NCI-H146 treated with DMSO at 0.1 percent for 48 hours (cell line): Measurements from ENCODE around the gene TCEA2.

Source experiments
- DNase-seq: peaks from one replicate; lab custom pipeline; 2025; ENCODE audit not compliant: unreplicated experiment; lab: John Stamatoyannopoulos, UW

Gene TCEA2

DNA sequence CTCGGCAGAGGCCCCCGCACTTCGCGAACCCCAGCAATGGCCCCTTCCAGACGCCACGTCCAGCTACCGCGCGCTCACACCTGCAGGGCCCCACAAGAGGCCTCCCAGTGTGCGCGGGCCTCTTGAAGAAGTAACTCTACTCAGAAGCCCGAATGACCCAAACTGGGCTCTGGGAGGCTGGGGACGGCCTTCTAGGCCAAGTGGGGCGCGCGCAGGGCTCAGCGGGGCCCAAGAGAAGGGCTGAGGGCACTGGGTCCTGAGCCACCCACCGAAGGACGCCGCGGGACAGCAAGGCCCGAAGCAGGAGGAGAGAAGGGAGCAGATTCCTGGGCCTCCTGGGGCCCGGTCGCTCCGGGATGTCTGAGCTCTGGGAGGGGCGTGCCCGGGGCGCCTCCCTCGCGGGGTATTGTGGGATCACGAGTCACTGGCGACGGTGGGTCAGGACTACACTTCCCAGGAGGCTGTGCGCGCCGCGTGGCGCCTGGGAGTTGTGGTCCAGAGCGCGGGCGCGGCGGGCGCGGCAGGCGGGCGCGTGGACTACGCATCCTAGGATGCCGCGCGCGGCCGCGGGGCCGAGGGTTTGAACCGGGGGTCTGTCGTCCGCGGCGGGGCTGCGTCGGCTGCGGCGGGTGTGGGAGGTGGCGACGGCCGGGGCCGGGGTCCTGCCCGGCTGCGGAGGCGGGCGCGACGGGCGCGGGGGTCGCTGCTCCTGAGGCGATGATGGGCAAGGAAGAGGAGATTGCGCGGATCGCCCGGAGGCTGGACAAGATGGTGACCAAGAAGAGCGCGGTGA lies at the start of gene TCEA2:
Gene TCEA2 (plus strand): TSS at position 603 of the 793 bp plus-strand sequence. CDS start 115 bp downstream, at position 718.
- DNase-seq: peak; percentile 88

GRCh38 chr20:64015635-64016034 lies 47.4 kb upstream of the TCEA2 start:
- DNase-seq: no peak

DNA sequence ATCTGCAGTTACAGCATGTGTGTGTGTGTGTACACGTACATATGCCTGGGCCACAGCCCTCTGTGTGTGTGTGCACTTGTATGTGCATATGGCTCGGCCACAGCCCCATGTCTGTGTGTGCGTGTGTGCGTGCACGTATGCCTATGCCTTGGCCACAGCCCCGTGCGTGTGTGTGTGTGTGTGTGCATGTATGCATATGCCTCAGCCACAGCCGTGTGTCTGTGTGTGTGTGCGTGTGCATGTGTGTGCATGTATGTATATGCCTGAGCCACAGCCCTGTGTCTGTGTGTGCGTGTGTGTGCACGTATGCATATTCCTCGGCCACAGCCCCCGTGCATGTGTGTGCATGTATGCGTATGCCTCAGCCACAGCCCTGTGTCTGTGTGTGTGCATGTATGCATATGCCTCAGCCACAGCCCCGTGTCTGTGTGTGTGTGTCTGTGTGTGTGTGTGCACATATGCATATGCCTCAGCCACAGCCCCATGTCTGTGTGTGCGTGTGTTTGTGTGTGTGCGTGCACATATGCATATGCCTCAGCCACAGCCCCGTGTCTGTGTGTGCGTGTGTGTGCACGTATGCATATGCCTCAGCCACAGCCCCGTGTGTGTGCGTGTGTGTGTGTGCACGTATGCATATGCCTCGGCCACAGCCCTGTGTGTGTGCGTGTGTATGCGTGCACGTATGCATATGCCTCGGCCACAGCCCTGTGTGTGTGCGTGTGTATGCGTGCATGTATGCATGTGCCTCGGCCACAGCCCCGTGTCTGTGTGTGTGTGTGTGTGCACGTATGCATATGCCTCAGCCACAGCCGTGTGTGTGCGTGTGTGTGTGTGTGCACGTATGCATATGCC lies 41.6 kb upstream of the TCEA2 start:
- no peak for DNase-seq

DNA sequence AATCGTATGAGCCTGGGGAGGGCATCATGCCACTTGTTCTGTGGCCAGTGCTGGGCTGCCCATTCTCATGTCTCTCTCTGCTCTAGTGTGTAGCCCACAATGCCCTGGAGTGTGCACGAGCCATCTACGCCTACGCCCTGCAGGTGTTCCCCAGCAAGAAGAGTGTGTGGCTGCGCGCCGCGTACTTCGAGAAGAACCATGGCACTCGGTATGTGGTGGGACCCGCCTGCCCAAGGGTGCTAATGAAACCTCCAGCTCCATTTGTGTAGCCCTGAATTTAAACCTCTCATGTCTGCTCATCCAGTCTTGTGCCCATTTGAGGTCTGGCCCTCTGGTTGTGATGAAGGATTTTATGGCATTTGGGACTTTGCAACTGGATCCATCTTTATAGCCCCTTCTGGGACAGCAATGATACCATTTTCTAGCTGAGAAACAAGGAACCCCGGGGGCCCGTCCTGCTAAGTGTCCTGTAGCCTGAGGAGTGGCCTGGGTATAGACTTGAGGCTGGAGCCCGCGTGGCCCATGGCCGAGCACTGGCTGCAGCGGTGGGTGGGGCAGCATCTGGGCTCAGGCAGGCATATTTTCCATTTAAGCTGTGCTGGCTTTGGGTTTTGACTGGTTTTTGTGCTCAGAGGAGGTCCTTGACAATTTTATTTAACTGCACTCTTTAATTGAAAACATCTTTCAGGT lies 40.2 kb upstream of the TCEA2 start:
- no peak for DNase-seq

- DNase-seq: no peak
Observed at GRCh38 chr20:64023361-64024140, 39.4 kb upstream of the TCEA2 start.

GRCh38 chr20:64024141-64024990 lies 38.6 kb upstream of the TCEA2 start:
- DNase-seq: no peak

DNA sequence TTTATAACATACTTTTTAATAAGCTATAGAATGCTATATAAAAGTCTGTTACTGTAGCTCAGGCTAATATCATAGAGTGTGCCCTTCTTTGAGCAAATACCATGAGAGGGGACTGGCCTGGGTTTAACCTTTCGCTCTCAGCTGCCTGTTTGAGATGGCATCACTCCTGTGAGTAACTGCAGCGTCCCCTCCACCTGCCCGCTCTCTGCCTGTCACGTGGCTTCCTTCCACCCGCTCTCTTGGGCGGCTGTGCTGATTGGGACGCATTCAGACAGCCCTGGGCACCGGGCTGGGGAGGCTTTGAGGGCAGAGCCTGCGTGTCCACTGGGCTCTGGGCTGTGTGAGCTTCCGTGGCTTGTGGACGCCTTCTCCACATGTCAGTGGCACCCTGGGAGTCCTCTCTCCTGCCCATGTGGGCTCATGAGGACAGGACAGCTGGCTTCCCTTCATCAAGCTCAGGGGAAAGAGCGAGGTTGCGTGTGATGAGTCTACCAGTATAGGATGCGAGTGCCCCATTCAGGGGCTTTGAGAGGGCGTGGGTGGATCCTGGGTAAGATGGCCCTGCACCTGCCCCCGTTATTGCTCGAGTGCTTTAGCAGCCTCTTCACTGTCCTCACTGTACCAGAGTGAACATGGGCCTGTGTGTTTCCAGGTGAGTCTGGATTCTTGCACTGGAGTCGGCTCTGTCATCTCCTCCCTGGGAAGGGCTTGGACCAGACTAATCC lies 37.7 kb upstream of the TCEA2 start:
- DNase-seq: no peak

GRCh38 chr20:64025826-64026412 lies 37.1 kb upstream of the TCEA2 start:
- no peak for DNase-seq

DNA sequence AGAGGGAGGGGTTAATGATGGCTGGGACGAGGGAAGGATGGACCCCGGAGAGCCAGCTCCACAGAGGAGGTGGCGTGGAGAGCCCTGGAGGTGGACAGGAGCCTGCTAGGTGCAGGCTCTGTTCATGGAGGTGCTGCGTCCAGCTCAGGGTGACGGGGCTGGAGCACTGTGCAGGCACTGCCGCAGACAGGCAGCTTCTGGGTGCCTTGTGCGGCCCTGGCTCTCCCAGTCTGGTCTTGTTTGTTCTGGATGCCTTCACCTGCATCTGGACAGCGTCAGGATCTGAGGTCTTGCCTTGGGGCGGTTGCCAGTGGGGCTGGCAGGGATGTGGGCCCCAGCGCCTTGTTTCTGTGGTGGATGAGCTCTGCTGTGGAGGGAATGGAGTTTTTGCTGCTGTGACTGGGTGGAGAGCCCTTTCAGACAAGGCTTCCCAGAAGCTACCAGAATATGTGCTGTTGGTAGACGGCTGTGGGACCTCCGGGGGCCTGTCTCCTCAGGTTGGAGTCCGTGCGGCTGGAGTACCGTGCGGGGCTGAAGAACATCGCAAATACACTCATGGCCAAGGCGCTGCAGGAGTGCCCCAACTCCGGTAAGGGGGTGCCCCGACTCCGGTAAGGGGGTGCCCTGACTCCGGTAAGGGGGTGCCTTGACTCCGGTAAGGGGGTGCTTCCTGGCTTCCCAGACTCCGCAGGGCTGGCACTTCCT lies 34.9 kb upstream of the TCEA2 start:
- no peak for DNase-seq

DNA sequence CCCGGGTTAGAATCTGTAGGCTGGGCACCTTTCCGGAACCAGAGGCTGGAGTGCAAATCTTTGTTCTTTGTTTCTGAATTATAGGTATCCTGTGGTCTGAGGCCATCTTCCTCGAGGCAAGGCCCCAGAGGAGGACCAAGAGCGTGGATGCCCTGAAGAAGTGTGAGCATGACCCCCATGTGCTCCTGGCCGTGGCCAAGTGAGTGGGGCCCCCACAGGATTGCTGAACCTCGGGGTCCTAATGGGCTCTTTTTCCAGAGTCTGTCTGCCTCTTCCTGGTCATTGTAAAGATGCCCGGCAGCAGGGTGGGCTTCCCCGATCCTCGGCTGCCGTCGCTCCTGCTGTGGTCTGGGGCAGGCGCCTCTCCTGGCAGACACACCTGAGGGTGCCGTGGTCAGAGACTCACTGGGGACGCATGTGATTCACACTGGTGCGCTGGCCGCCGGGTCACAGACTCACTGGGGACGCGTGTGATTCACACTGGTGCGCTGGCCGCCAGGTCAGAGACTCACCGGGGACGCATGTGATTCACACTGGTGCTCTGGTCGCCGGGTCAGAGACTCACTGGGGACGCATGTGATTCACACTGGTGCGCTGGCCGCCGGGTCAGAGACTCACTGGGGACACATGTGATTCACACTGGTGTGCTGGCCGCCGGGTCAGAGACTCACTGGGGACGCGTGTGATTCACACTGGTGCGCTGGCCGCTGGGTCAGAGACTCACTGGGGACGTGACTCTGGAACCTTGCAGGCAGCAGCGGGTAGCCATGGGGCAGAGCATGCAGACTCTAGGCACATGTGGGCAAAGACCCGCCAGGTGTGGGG lies 33.5 kb upstream of the TCEA2 start:
- DNase-seq: no peak

GRCh38 chr20:64030371-64031134 lies 32.4 kb upstream of the TCEA2 start:
- DNase-seq: no peak

- no peak for DNase-seq
Observed at GRCh38 chr20:64031822-64032314, 31.1 kb upstream of the TCEA2 start.

GRCh38 chr20:64032706-64033624 lies 30.0 kb upstream of the TCEA2 start:
- no peak for DNase-seq

DNA sequence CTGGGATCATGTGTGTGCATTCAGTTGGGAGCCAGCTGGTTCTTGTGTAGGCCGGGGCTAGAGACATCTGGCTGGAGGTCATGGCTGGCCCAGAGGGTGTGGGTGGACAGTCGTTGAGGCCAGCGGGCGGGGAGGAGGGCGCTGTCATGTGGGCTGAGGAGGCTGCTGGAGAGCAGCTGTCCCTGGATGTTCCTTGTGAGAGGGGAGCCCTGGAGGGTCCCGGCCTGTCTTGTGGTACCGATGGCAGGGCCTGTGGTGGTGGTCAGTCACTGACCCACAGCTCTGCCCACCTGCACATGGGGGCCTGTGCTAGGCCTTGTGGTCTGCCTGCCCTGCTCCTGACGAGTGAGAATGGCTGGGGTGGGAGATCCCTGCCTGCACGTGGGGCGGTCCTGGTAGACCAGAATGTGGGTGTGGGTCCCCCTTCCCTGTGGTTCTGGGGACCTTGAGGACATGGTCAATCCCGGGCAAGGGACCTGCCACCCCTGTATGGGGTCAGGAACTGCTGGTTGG lies 29.0 kb upstream of the TCEA2 start:
- no peak for DNase-seq
